A549 treated with AZD2906 at 1 μM for 4 hours (cell line): ENCODE data around the gene SMIM38. TPM values are rescaled to one million over a fixed set of nuclear protein-coding genes. Genes with fewer than 3 reads are reported as not detected.

Experiments used
- total RNA-seq: library from RNA; stranded (reverse); fragments of 200-300 nt; extraction: Qiagen RNA extraction; gene quantifications from 5 replicates; pipeline ENCODE4 v1.2.3, GENCODE V29; 2022

SMIM38 gene
- total RNA-seq: 0.05 to 0.06 TPM (median 0.05 TPM) in 4 of 5 replicates, not detected in the other

DNA sequence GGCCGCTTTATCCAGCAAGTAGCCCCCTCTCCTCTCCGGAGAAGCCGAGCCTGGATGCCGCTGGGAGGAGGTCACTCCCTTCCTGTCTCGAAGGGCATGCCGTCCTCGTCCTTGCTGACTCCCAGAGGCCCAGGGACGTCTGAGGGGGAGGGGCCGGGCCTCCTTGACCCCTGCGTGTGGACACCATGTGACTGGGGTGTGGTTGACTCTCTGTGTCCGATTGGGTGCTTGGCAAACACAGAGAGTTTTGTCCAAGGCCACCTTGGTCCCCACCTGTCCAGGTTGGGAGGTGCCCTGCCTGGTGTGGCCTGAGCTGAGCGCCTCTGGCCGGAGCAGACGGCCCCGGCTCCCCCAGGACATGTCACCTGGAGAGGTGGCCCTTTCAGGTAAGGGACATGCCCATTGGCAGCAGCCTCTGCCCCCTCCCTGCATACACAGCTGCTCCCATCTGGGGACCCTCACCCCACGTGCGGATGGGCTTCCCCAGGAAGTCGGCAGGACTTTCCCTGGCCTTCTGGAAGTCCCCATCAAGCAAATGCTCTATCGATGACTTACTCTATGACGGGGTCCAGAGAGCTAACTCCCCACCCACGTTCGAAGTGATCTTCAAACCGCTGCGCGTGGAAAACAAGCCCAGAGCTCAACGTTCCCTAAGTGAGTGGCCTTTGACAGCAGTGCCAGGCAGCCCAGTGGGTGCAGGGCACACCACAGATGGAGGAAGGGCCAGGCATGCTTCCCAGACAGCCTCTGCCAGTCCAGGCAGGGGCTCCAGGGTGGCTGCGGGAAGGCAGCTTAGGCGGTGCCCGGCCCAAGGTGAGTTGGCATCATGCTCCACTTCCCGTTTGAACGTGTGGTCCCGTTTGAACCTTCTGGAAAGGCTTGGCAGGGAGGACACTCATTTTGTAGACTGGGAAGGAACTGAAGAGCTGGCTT lies at the start of gene SMIM38:
Gene SMIM38 (plus strand): TSS at position 634 of the 933 bp plus-strand sequence. CDS start 1,912 bp downstream, outside the sequence.

Other genes starting within 250 kb of the SMIM38 start
- not detected in 5 replicates for gene MRGPRD, start 174.9 kb upstream of the SMIM38 start, total RNA-seq
- 0.07 TPM in 3 of 5 replicates, not detected in the others for gene MRGPRF, start 142.7 kb upstream of the SMIM38 start, total RNA-seq
- 10.0 to 13.9 TPM (median 12.9 TPM) in 5 replicates for gene TPCN2, start 107.0 kb upstream of the SMIM38 start, total RNA-seq
- 119 to 131 TPM (median 123 TPM) in 5 replicates for gene MYEOV, start 138.2 kb downstream of the SMIM38 start, total RNA-seq